Measurements from ENCODE around the gene TCF21. TPM values are rescaled to one million over a fixed set of nuclear protein-coding genes. Genes with fewer than 3 reads are reported as not detected.
"Not testable (repeated sequence)": the region's sequence is repeated elsewhere in the genome, so short reads cannot be mapped to it uniquely, and the experiment has no call there.

Gene TCF21
- polyA plus RNA-seq, 12 donors, result 0.04 to 3.3 (median 0.14) TPM; not detected in 1

- DNase-seq, result peak; percentile 75
These were observed 35.2 kb downstream of the TCF21 start for GRCh38 chr6:133923938-133924593.

GRCh38 chr6:133931221-133931620, 42.3 kb downstream of the TCF21 start:
- not testable (repeated sequence) for DNase-seq

GRCh38 chr6:133936352-133936751, 47.4 kb downstream of the TCF21 start:
- not testable (repeated sequence) for DNase-seq

GRCh38 chr6:133937909-133938308, 49.0 kb downstream of the TCF21 start:
- no peak for DNase-seq

- DNase-seq, result no peak
These were observed 49.6 kb downstream of the TCF21 start for GRCh38 chr6:133938533-133938932.

GRCh38 chr6:133939778-133940667, 51.1 kb downstream of the TCF21 start:
- DNase-seq, result no peak

Other genes with a start within 250 kb of the TCF21 start
- gene TBPL1, start 64.1 kb downstream of the TCF21 start, polyA plus RNA-seq (ENCODE audit: insufficient read length in 12 of 12), result 10 to 100 TPM in 11 of 12 donors, not detected in 1; 17.7 to 31.2 (median 24.1) TPM
- gene SLC2A12, start 163.5 kb downstream of the TCF21 start, polyA plus RNA-seq (ENCODE audit: insufficient read length in 12 of 12), result 1 to 10 TPM in 10 of 12 donors, not detected in 2; 2.2 to 8.6 (median 4.3) TPM

All from muscle of arm (tissue), 12 donors.